ENCODE measurements around the gene ZNF511.

- TF ChIP-seq POLR2A (IDR thresholded peaks at IDR 0.05), result no peak
- TF ChIP-seq, protein P1, sequence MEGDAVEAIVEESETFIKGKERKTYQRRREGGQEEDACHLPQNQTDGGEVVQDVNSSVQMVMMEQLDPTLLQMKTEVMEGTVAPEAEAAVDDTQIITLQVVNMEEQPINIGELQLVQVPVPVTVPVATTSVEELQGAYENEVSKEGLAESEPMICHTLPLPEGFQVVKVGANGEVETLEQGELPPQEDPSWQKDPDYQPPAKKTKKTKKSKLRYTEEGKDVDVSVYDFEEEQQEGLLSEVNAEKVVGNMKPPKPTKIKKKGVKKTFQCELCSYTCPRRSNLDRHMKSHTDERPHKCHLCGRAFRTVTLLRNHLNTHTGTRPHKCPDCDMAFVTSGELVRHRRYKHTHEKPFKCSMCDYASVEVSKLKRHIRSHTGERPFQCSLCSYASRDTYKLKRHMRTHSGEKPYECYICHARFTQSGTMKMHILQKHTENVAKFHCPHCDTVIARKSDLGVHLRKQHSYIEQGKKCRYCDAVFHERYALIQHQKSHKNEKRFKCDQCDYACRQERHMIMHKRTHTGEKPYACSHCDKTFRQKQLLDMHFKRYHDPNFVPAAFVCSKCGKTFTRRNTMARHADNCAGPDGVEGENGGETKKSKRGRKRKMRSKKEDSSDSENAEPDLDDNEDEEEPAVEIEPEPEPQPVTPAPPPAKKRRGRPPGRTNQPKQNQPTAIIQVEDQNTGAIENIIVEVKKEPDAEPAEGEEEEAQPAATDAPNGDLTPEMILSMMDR (IDR thresholded peaks at IDR 0.05), result no peak
Measured at GRCh38 chr10:133324198-133324792, 15.6 kb downstream of the ZNF511 start.
